Osteocyte (in vitro differentiated cells): Measurements from ENCODE around the gene HOXB5. TPM values are rescaled to one million over a fixed set of nuclear protein-coding genes. Genes with fewer than 3 reads are reported as not detected.

Experiments
- DNase-seq: peaks from one replicate; pipeline ENCODE4 v3.0.0; 2021; ENCODE audit warnings: mixed read lengths; ENCODE audit not compliant: unreplicated experiment; ENCODE audit errors: extremely low spot score
- H3K27ac Mint-ChIP-seq: one replicate; pipeline ENCODE4 v1.8.0; 2021; ENCODE audit warnings: mild to moderate bottlenecking, mixed read lengths; ENCODE audit not compliant: unreplicated experiment
- H3K27me3 Mint-ChIP-seq: one replicate; pipeline ENCODE4 v1.8.0; 2021; ENCODE audit warnings: mixed read lengths; ENCODE audit not compliant: unreplicated experiment
- H3K36me3 Mint-ChIP-seq: one replicate; pipeline ENCODE4 v1.8.0; 2021; ENCODE audit warnings: mixed read lengths; ENCODE audit not compliant: unreplicated experiment
- H3K4me1 Mint-ChIP-seq: one replicate; pipeline ENCODE4 v1.8.0; 2021; ENCODE audit warnings: mixed read lengths; ENCODE audit not compliant: unreplicated experiment
- H3K4me3 Mint-ChIP-seq: one replicate; pipeline ENCODE4 v1.8.0; 2021; ENCODE audit warnings: mild to moderate bottlenecking, moderate library complexity, mixed read lengths; ENCODE audit not compliant: unreplicated experiment
- H3K9me3 Mint-ChIP-seq: one replicate; pipeline ENCODE4 v1.8.0; 2021; ENCODE audit warnings: mixed read lengths; ENCODE audit not compliant: unreplicated experiment
- total RNA-seq: library from RNA; stranded (reverse); gene quantifications from 2 replicates; pipeline ENCODE4 v1.2.1, GENCODE V29; 2021
- TF ChIP-seq, protein P1 (sequence below): fragments of 200-600 bp; sonication (generic); IDR thresholded peaks from 2 replicates; pipeline ENCODE4 v1.5.0; 2021; ENCODE audit warnings: antibody characterized with exemption, mild to moderate bottlenecking, moderate library complexity

HOXB5 gene
- total RNA-seq, 1 donor from 2014 or later = not detected

DNA sequence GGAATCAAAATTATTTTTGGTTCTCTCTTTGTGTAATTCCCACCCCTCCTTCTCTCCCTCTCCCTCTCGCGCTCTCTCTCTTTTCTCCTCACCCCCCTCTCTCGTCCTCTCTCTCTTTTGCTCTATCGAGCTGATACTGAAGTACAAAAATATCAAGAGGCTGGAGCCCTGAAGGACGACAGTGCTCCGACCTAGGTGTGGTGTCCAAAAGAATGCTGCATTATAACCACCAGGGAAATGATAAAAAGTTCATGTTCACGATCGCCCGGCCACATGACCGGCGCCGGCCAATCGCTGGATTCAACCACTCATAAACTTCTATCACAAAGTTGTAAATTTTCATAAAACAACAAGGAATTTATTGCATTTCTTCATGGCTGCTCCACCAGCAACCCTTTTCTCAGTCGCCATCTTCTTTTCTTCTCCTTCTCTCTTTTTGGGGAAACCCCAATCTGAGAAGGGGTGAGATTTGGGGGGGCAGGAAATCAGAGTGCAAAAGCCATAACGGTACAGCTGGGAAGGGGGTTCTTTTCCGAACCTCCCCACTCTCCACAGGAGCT lies 11.3 kb upstream of the HOXB5 start, which contains the start of gene HOXB6:
Gene HOXB6 (minus strand): TSS at position 217 of the 560 bp plus-strand sequence. CDS start 6,836 bp downstream, outside the sequence.
- Mint-ChIP-seq H3K4me1 (no peaks in the 10 kb centered on the region), H3K36me3 (no peaks in the 10 kb centered on the region), H3K27ac (no peak within 1 kb of the TSS), H3K27me3 (peaks cover 96% of the 10 kb centered on the region), H3K9me3 (peaks cover 6% of the 10 kb centered on the region), H3K4me3 (no peak within 1 kb of the TSS)
- no peak for DNase-seq
- TF ChIP-seq, protein P1, sequence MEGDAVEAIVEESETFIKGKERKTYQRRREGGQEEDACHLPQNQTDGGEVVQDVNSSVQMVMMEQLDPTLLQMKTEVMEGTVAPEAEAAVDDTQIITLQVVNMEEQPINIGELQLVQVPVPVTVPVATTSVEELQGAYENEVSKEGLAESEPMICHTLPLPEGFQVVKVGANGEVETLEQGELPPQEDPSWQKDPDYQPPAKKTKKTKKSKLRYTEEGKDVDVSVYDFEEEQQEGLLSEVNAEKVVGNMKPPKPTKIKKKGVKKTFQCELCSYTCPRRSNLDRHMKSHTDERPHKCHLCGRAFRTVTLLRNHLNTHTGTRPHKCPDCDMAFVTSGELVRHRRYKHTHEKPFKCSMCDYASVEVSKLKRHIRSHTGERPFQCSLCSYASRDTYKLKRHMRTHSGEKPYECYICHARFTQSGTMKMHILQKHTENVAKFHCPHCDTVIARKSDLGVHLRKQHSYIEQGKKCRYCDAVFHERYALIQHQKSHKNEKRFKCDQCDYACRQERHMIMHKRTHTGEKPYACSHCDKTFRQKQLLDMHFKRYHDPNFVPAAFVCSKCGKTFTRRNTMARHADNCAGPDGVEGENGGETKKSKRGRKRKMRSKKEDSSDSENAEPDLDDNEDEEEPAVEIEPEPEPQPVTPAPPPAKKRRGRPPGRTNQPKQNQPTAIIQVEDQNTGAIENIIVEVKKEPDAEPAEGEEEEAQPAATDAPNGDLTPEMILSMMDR = no peak

DNA sequence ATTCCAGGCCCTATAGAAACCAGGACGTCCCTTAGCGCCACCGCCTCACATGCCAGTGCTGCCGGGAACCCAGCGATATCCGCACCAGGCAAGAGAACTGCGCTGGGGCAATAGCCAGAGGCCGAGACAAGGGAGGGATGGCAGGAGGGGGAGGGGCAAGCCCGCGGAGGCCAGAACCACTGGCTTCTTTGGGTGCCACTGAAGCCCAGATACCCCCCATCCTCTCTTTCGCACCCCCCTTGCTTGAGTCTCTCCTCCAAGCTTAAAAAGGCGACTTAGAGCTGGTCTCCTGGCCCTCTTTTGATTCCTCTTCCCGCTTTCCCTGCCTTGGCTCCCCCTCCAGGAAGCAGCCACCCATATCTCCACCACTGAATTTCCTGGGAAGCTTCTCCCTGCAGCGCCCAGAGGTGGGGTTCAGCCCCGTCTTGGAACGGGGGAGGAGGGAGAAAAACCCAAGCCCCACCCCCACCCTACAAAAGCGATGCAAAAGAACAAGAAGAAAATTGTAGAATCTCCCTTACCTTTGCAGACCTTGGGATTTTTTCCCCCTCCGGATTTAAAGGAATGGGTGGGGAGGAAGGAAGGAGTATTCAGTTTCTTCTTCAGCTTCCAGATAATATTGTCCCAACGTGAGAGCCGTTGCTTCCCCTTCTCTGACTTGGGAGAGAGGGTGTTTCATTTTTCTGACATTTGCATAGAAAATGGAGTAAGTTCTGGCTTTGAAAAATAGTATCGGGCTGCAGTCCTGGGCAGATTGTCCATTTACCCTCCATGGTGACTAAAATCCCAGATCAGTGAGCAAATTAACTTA lies 10.6 kb upstream of the HOXB5 start:
- H3K4me3 Mint-ChIP-seq = no peak overlapping the region

DNA sequence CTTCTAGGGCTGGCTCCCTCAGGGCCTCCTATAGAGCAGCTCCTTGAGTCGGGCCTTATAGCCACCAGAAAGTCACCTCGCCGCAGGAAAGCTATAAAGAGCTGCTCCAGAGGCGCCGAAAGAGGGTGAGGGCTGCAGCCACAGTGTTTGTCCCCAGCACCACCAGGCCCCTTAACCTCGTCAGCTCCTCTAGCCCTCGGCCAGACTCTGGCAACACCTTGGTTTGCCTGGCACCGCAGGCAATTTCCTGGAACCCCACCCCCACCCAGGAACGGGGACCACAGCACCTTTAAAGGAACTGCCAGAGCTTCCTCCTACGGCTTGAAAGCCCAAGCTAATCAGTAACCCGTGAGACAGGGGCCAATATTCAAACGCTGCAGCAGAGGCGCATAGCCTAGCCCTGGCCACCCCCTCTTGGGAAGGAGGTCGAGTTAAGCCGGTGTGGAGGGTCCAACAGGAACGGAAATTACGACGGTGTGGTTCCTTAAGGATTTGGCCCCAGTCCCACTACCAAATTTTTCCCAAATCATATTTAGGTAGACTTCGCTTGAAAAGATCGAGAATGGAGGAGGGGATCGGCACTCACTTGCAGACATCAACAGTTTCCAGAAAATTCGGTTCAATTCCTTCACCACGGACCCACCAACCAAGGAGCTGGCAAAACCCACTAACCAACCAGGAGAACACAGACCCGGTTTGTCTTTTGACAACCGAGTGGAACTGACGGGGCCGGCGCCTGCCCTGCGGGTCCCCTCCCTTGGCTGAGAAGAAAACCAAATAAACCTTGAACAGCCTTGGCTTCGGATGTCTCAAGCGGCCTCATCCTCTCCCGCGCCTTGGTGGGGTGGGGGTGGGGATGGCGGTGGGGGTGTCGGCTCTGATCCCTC lies 8.2 kb upstream of the HOXB5 start:
- Mint-ChIP-seq H3K27ac (no peak overlapping the region), H3K9me3 (peaks cover 6% of the 10 kb centered on the region), H3K27me3 (peaks cover 97% of the 10 kb centered on the region), H3K4me1 (peaks cover 4% of the 10 kb centered on the region), H3K4me3 (no peak overlapping the region), H3K36me3 (no peaks in the 10 kb centered on the region)
- DNase-seq = no peak
- TF ChIP-seq, protein P1 = no peak

More for the DNA sequence above, 10.6 kb upstream of the HOXB5 start:
- Mint-ChIP-seq H3K27me3 (peaks cover 96% of the 10 kb centered on the region), H3K4me1 (no peaks in the 10 kb centered on the region), H3K36me3 (no peaks in the 10 kb centered on the region), H3K27ac (no peak overlapping the region), H3K9me3 (peaks cover 6% of the 10 kb centered on the region)
- TF ChIP-seq, protein P1 = no peak
- DNase-seq = no peak

DNA sequence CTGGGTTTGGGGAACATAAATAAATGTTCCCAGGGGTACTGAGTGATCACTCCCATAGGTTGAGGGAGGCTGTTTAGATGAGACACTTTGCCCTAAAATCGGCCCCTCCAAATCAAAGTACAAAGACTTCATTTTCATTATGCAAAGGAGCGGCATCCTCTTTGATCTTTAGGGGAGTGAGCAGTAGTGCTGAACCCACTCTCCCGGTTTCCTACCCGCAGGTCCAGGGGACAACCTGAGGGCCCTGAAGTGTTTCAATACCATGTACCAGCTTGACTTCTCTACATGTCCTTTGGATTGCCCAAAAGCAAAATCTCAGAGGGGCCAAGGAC lies 7.6 kb upstream of the HOXB5 start:
- H3K9me3 Mint-ChIP-seq = peaks cover 6% of the 10 kb centered on the region
- H3K36me3 Mint-ChIP-seq = no peaks in the 10 kb centered on the region
- DNase-seq = no peak
- TF ChIP-seq, protein P1 = no peak
- H3K27ac Mint-ChIP-seq = no peak overlapping the region
- H3K27me3 Mint-ChIP-seq = peaks cover 97% of the 10 kb centered on the region
- peaks cover 6% of the 10 kb centered on the region for H3K4me1 Mint-ChIP-seq
- H3K4me3 Mint-ChIP-seq = no peak overlapping the region
